PFSK-1 (cell line): ENCODE measurements around the gene BCAP29.

Experiments used
- FOXP2 ChIP-seq: optimal IDR thresholded peaks from 2 replicates; pipeline ENCODE3; 2011; ENCODE audit warnings: borderline replicate concordance, control low read depth, inconsistent platforms; ENCODE audit not compliant: insufficient read depth; ENCODE audit errors: extremely low read length, extremely low read depth
- POLR2AphosphoS5 ChIP-seq: IDR thresholded peaks from 2 replicates; pipeline ENCODE4 v1.6.1; 2012; ENCODE audit warnings: low read depth, mild to moderate bottlenecking, control low read depth, low read length, moderate library complexity
- SIN3A ChIP-seq: IDR thresholded peaks from 2 replicates; pipeline ENCODE4 v1.6.1; 2012; ENCODE audit warnings: mild to moderate bottlenecking, low read length, moderate library complexity, borderline replicate concordance; ENCODE audit not compliant: insufficient read depth
- TAF1 ChIP-seq: IDR thresholded peaks from 2 replicates; pipeline ENCODE4 v1.6.1; 2012; ENCODE audit warnings: low read length, control low read depth, borderline replicate concordance; ENCODE audit not compliant: insufficient read depth
- TF ChIP-seq, protein P1 (sequence below), 2 experiments: IDR thresholded peaks; 2 replicates each; pipeline versions ENCODE4 v1.6.1 to v1.8.0; 2011 to 2012; ENCODE audit warnings: low read depth in 2 of 2, low read length in 2 of 2, control low read depth in 1 of 2, inconsistent platforms in 1 of 2, mild to moderate bottlenecking in 1 of 2, moderate library complexity in 1 of 2; ENCODE audit not compliant: insufficient read depth in 1 of 2

The BCAP29 gene

GRCh38 chr7:107582875-107583274 lies 2.8 kb downstream of the BCAP29 start:
- TF ChIP-seq FOXP2 (no peak), TAF1 (no peak), SIN3A (no peak), POLR2AphosphoS5 (no peak)
- TF ChIP-seq, protein P1, sequence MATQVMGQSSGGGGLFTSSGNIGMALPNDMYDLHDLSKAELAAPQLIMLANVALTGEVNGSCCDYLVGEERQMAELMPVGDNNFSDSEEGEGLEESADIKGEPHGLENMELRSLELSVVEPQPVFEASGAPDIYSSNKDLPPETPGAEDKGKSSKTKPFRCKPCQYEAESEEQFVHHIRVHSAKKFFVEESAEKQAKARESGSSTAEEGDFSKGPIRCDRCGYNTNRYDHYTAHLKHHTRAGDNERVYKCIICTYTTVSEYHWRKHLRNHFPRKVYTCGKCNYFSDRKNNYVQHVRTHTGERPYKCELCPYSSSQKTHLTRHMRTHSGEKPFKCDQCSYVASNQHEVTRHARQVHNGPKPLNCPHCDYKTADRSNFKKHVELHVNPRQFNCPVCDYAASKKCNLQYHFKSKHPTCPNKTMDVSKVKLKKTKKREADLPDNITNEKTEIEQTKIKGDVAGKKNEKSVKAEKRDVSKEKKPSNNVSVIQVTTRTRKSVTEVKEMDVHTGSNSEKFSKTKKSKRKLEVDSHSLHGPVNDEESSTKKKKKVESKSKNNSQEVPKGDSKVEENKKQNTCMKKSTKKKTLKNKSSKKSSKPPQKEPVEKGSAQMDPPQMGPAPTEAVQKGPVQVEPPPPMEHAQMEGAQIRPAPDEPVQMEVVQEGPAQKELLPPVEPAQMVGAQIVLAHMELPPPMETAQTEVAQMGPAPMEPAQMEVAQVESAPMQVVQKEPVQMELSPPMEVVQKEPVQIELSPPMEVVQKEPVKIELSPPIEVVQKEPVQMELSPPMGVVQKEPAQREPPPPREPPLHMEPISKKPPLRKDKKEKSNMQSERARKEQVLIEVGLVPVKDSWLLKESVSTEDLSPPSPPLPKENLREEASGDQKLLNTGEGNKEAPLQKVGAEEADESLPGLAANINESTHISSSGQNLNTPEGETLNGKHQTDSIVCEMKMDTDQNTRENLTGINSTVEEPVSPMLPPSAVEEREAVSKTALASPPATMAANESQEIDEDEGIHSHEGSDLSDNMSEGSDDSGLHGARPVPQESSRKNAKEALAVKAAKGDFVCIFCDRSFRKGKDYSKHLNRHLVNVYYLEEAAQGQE (IDR thresholded peaks at IDR 0.05; ENCODE audit: insufficient read depth in 1 of 2, low read depth in 2 of 2, low read length in 2 of 2) = no peak

DNA sequence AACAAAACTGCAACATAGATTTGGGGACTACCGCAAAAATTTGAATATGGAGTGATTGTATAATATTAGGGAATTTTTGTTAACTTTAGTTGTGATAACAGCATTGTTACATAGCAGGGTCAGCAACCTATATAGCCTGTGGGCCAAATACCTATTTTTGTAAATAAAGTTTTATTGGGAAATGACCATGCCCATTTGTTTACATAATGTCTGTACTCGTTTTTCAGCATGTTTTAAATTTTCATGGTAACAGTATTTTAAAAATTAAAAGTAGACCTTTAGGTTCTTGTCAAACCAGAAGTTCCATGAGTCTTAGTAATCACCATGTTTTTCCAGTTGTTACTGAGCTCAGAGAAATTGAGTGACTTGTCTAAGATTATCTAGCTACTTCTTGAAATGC lies 4.7 kb downstream of the BCAP29 start:
- no peak for TF ChIP-seq SIN3A
- no peak for TF ChIP-seq TAF1
- TF ChIP-seq FOXP2 = no peak
- TF ChIP-seq POLR2AphosphoS5 = no peak
- TF ChIP-seq, protein P1 (IDR thresholded peaks at IDR 0.05; ENCODE audit: insufficient read depth in 1 of 2, low read depth in 2 of 2, low read length in 2 of 2) = no peak

DNA sequence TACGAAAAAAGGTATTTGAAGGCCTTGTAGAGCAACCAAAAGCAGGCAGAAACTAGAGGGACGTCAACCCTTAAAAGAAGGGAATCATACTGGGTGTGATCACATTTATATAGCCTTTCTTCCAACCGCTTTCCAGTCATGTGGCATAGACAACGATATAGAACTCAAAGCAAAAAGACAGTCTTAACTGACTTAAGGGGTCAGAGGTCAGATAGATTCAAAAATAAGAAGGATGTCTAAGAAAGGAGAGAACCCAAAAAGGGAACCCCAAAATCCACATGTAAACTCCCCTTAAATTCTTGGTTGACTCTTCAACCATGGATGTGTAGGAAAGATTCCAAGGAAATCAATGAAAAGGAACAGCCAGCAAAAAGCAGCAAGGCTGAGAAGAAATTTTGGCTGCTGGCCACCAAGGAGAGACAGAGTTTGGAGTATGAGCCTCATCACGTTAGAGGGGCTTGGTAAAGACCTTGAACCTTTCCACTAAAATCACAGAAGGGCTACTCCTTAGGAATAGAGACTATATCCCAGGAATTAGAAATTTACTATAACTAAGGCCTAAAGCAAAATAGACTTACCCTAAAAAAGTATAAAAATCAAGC lies 8.6 kb downstream of the BCAP29 start:
- TF ChIP-seq, protein P1 (IDR thresholded peaks at IDR 0.05; ENCODE audit: insufficient read depth in 1 of 2, low read depth in 2 of 2, low read length in 2 of 2) = no peak
- no peak for TF ChIP-seq TAF1
- TF ChIP-seq FOXP2 = no peak
- TF ChIP-seq POLR2AphosphoS5 = no peak
- no peak for TF ChIP-seq SIN3A

DNA sequence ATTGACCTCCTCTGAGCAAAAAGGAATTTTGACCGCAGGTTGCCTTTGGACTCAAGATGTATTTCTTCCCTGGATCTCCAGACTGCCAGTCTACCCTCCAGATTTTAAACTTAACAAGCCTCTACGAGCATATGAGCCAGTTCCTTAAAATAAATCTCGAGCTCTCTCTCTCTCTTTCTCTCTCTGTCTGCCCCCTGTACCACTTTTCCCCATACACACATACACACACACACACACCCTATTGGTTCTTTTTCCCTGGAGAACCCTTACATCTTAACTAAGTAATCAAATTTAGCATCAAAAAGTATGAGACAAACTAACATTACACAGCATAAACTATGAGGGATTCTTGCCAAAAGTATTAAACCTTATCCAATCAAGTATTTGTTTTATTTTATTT lies 11.4 kb downstream of the BCAP29 start:
- TF ChIP-seq, protein P1 (IDR thresholded peaks at IDR 0.05; ENCODE audit: insufficient read depth in 1 of 2, low read depth in 2 of 2, low read length in 2 of 2) = no peak
- TF ChIP-seq FOXP2 (no peak), TAF1 (no peak), SIN3A (no peak), POLR2AphosphoS5 (no peak)

- no peak for TF ChIP-seq SIN3A
- no peak for TF ChIP-seq POLR2AphosphoS5
- no peak for TF ChIP-seq FOXP2
- no peak for TF ChIP-seq TAF1
- TF ChIP-seq, protein P1 (IDR thresholded peaks at IDR 0.05; ENCODE audit: insufficient read depth in 1 of 2, low read depth in 2 of 2, low read length in 2 of 2) = no peak
Measured at GRCh38 chr7:107592361-107593024, 12.4 kb downstream of the BCAP29 start.
